ENCODE results near the gene UBXN6.

- TF ChIP-seq CTCF (conservative IDR thresholded peaks at IDR 0.05; ENCODE audit: low read depth in 2 of 2) (no peak), NANOG (IDR thresholded peaks at IDR 0.05; ENCODE audit: borderline replicate concordance) (no peak)
These were observed 57.8 kb downstream of the UBXN6 start for GRCh38 chr19:4399812-4400134.
